GM12878 (cell line): ENCODE results near the gene VEGFD. TPM values are rescaled to one million over a fixed set of nuclear protein-coding genes. Genes with fewer than 3 reads are reported as not detected.

Source experiments
- ATAC-seq: fragments of 200-7000 bp; cut with Tn5 transposase; 3 replicates; pipeline ENCODE4 v1.9.1; 2020; ENCODE audit warnings: mild to moderate bottlenecking, moderate library complexity
- BruUV-seq: library from RNA; stranded (reverse); fragments of 400-500 nt; replicated peaks from 2 replicates; lab custom pipeline; 2021; lab: Mats Ljungman, UMichigan
- CTCF ChIA-PET: fragments of 300-600 bp; sonication (Branson Sonifier 250); formaldehyde crosslinking; extraction: SDS; loops from one replicate; lab custom pipeline; 2021; ENCODE audit warnings: inconsistent platforms; lab: Yijun Ruan, JAX
- POLR2A ChIA-PET: fragments of 350-600 bp; formaldehyde crosslinking; extraction: SDS; loops from one replicate; lab custom pipeline; 2021; ENCODE audit warnings: inconsistent platforms; lab: Charles Lee
- RAD21 ChIA-PET: fragments of 300-600 bp; sonication (Branson Sonifier 250); formaldehyde crosslinking; loops from one replicate; lab custom pipeline; 2023; ENCODE audit warnings: antibody characterized with exemption; ENCODE audit not compliant: unreplicated experiment; lab: Charles Lee
- SMC1A ChIA-PET: fragments of 300-600 bp; sonication (Branson Sonifier 250); formaldehyde crosslinking; loops from one replicate; lab custom pipeline; 2023; ENCODE audit not compliant: unreplicated experiment, uncharacterized antibody; lab: Charles Lee
- DNase-seq: peaks from one replicate; pipeline ENCODE4 v3.0.0-alpha.2; 2011; ENCODE audit warnings: low read depth, low spot score
- FAIRE-seq: peaks from 3 replicates; lab custom pipeline; 2011; peaks lifted over from hg19 to GRCh38; lab: Jason Lieb, UNC
- H2AFZ ChIP-seq: 2 replicates; pipeline ENCODE4 v1.6.0; 2011; ENCODE audit warnings: low read depth, low read length, control low read depth; ENCODE audit not compliant: control insufficient read depth
- H3K27ac ChIP-seq: 2 replicates; pipeline ENCODE4 v1.5.1; 2011; ENCODE audit warnings: control low read depth; ENCODE audit not compliant: control insufficient read depth, insufficient read depth
- H3K27me3 ChIP-seq, 2 experiments: replicated peaks in 1 of 2; 2 replicates each; pipeline versions ENCODE4 v1.6.0 to v1.6.1; 2011; ENCODE audit warnings: low read length in 1 of 2; ENCODE audit not compliant: control insufficient read depth in 2 of 2, insufficient read depth in 2 of 2
- H3K36me3 ChIP-seq, 2 experiments: 2 replicates each; pipeline ENCODE4 v1.5.1; 2011; ENCODE audit warnings: low read length in 1 of 2; ENCODE audit not compliant: control insufficient read depth in 2 of 2, insufficient read depth in 2 of 2
- H3K4me1 ChIP-seq: 2 replicates; pipeline ENCODE4 v1.6.1; 2011; ENCODE audit warnings: mild to moderate bottlenecking, low read length, moderate library complexity, mixed read lengths; ENCODE audit not compliant: control insufficient read depth, insufficient read depth
- H3K4me2 ChIP-seq: 2 replicates; pipeline ENCODE4 v1.6.0; 2011; ENCODE audit warnings: control low read depth; ENCODE audit not compliant: control insufficient read depth, insufficient read depth
- H3K4me3 ChIP-seq: fragments of 200-600 bp; sonication (generic); 2 replicates; pipeline ENCODE4 v1.5.1; 2016
- H3K79me2 ChIP-seq: 2 replicates; pipeline ENCODE4 v1.6.0; 2011; ENCODE audit warnings: low read length; ENCODE audit not compliant: control insufficient read depth, insufficient read depth
- H3K9ac ChIP-seq: 2 replicates; pipeline ENCODE4 v1.8.0; 2011; ENCODE audit warnings: low read length, control low read depth, mixed read lengths; ENCODE audit not compliant: control insufficient read depth, insufficient read depth
- H3K9me3 ChIP-seq: replicated peaks from 3 replicates; pipeline ENCODE4 v1.5.1; 2011; ENCODE audit warnings: mild to moderate bottlenecking, low read length; ENCODE audit not compliant: control insufficient read depth, insufficient read depth
- H4K20me1 ChIP-seq: 2 replicates; pipeline ENCODE4 v1.6.0; 2011; ENCODE audit not compliant: control insufficient read depth, insufficient read depth
- ATF7 ChIP-seq: fragments of 450-650 bp; IDR thresholded peaks from 2 replicates; pipeline ENCODE4 v1.6.1; 2016; ENCODE audit warnings: low read depth, mild to moderate bottlenecking
- CHD2 ChIP-seq: IDR thresholded peaks from 2 replicates; pipeline ENCODE4 v1.6.1; 2011; ENCODE audit warnings: low read depth, low read length, improper control_type of control experiment, borderline replicate concordance
- CTCF ChIP-seq, 3 experiments: IDR thresholded peaks in 2 of 3; conservative IDR thresholded peaks in 1 of 3; 2 replicates each; pipeline ENCODE4 v1.5.1; 2011; ENCODE audit warnings: low read depth in 3 of 3, low read length in 3 of 3, mild to moderate bottlenecking in 3 of 3, control low read depth in 2 of 3, moderate library complexity in 2 of 3, inconsistent platforms in 1 of 3, mixed read lengths in 1 of 3; ENCODE audit not compliant: control insufficient read depth in 2 of 3, insufficient read depth in 1 of 3; ENCODE audit errors: extremely low read depth in 1 of 3
- MAX ChIP-seq: IDR thresholded peaks from 2 replicates; pipeline ENCODE4 v1.6.1; 2012; ENCODE audit warnings: low read depth, low read length, improper control_type of control experiment
- MEF2A ChIP-seq: IDR thresholded peaks from 2 replicates; pipeline ENCODE4 v1.6.1; 2011; ENCODE audit warnings: low read depth, mild to moderate bottlenecking, low read length, moderate library complexity; ENCODE audit not compliant: insufficient read depth
- NR2C1 ChIP-seq: fragments of 450-650 bp; IDR thresholded peaks from 2 replicates; pipeline ENCODE4 v1.6.1; 2017; ENCODE audit warnings: antibody characterized with exemption, mild to moderate bottlenecking, moderate library complexity
- PAX8 ChIP-seq: fragments of 450-650 bp; IDR thresholded peaks from 2 replicates; pipeline ENCODE4 v1.6.1; 2017; ENCODE audit warnings: mild to moderate bottlenecking, moderate library complexity
- RAD21 ChIP-seq: IDR thresholded peaks from 2 replicates; pipeline ENCODE4 v1.6.1; 2011; ENCODE audit warnings: mild to moderate bottlenecking, low read depth, low read length, moderate library complexity; ENCODE audit not compliant: insufficient read depth
- SMC3 ChIP-seq: IDR thresholded peaks from 2 replicates; pipeline ENCODE4 v1.6.1; 2011; ENCODE audit warnings: low read length, improper control_type of control experiment, borderline replicate concordance
- STAT3 ChIP-seq: IDR thresholded peaks from 2 replicates; pipeline ENCODE4 v1.6.1; 2011; ENCODE audit warnings: low read depth, low read length, improper control_type of control experiment
- SUZ12 ChIP-seq: fragments of 200-600 bp; sonication (generic); IDR thresholded peaks from one replicate; pipeline ENCODE4 v1.6.1; 2018; ENCODE audit warnings: antibody characterized with exemption, mild to moderate bottlenecking; ENCODE audit not compliant: unreplicated experiment
- ZBTB11 ChIP-seq: fragments of 450-650 bp; formaldehyde crosslinking; IDR thresholded peaks from 2 replicates; pipeline ENCODE4 v1.5.0; 2022; ENCODE audit warnings: mild to moderate bottlenecking, missing genetic modification characterization
- WGBS: methylation state at CpG from one replicate; pipeline ENCODE4 v1.1.6; 2016; ENCODE audit warnings: low lambda C conversion rate; ENCODE audit not compliant: insufficient replicate concordance, insufficient coverage; ENCODE audit errors: missing lambda C conversion rate; 5-methylcytosine and 5-hydroxymethylcytosine counted together
- in situ Hi-C: fragments of 300-500 bp; cut with MboI; formaldehyde crosslinking; loops from 9 replicates; pipeline ENCODE4 v1.14.3; 2018; ENCODE audit warnings: mixed read lengths
- intact Hi-C: fragments of 100-400 bp; cut with micrococcal nuclease; formaldehyde crosslinking; loops from one replicate; pipeline ENCODE4 v1.14.2; 2022; ENCODE audit not compliant: unreplicated experiment
- polyA plus RNA-seq, 11 experiments: library from polyadenylated mRNA; depleted of rRNA in 4 of 11; unstranded in 6 of 11; stranded (reverse) in 5 of 11; fragments of >200 nt; fragmentation: Nextera tagmentation in 4 of 11; fragmentation: Illumina TruSeq in 1 of 11; extraction: Ambion mirVana in 4 of 11; extraction: Trizol in 1 of 11; gene quantifications; 1 replicate in 1 of 11; 2 replicates in 10 of 11; pipeline versions ENCODE4 v1.2.1 to v1.2.3, GENCODE V29; 2011 to 2016; ENCODE audit warnings: inconsistent platforms in 2 of 11, missing spikeins in 2 of 11, low read depth in 1 of 11
- total RNA-seq, 4 experiments: library from RNA; depleted of rRNA in 3 of 4; stranded (reverse); fragments of >200 nt in 3 of 4; fragmentation: Illumina TruSeq in 1 of 4; extraction: Trizol in 1 of 4; gene quantifications; 2 replicates each; pipeline versions ENCODE4 v1.2.1 to v1.2.3, GENCODE V29; 2013 to 2021

VEGFD gene
- total and polyA plus RNA-seq, 10 of the 15 experiments (the other 5 are each of a cell fraction or from before 2014, with no cell fraction given), result 0.15 TPM; not detected in 9

- Histone ChIP-seq H4K20me1 (no peaks in the 10 kb centered on the region), H3K4me3 (no peak overlapping the region), H3K79me2 (no peaks in the 10 kb centered on the region)
- no peak for DNase-seq
- TF ChIP-seq RAD21 (peak; percentile 32), SUZ12 (no peak), NR2C1 (0 out of 2 replicates have a peak, but pooled peaks have one; percentile 8), ZBTB11 (no peak), CTCF (IDR thresholded peaks at IDR 0.05 in 2 of 3, conservative IDR thresholded peaks at IDR 0.05 in 1 of 3; ENCODE audit: control insufficient read depth in 2 of 3, extremely low read depth in 1 of 3, insufficient read depth in 1 of 3, low read depth in 3 of 3, low read length in 3 of 3) (peak; percentile 39 to 40 (median 40); a peak in 4 of 6 replicates), CHD2 (no peak), PAX8 (no peak), SMC3 (peak; percentile 29; the same call in 1 of the 2 replicates), MAX (no peak), STAT3 (no peak), MEF2A (no peak), ATF7 (peak; percentile 27; the same call in 1 of the 2 replicates)
- TF ChIP-seq, all 136 proteins: peak for 5
- POLR2A ChIA-PET, result no interaction called here
- RAD21 ChIA-PET, result interaction anchor here (0.8 to 1.9 kb wide), 8 partner anchors 9 to 170 kb away, joined by 3 to 7 read pairs (median 4); no protein-coding TSS in a partner anchor
- intact Hi-C loops, result loop anchor here (2.0 kb wide), 1 partner anchor 169 kb away; no protein-coding TSS in a partner anchor
- Histone ChIP-seq H3K4me2 (no peak overlapping the region), H2AFZ (no peak overlapping the region), H3K4me1 (no peaks in the 10 kb centered on the region), H3K9ac (no peak overlapping the region), H3K9me3 (no peaks in the 10 kb centered on the region), H3K36me3 (no peaks in the 10 kb centered on the region), H3K27me3 (no peaks in the 10 kb centered on the region), H3K27ac (no peak overlapping the region)
- SMC1A ChIA-PET, result interaction anchor here (1.0 to 1.4 kb wide), 7 partner anchors 10 to 263 kb away, joined by 3 to 19 read pairs (median 5); no protein-coding TSS in a partner anchor
- in situ Hi-C loops, result no loop called here
- BruUV-seq, result no TSS peak
- CTCF ChIA-PET, result interaction anchor here (0.7 to 3.8 kb wide), 25 partner anchors 10 to 1261 kb away, joined by 3 to 25 read pairs (median 4); no protein-coding TSS in a partner anchor
- ATAC-seq (no peak; the same call in 2 of the 3 replicates), FAIRE-seq (no peak)
- WGBS, result 1% methylated on average over 4 of the region's 4 CpGs
Observed at GRCh38 chrX:15299941-15300851, 84.0 kb downstream of the VEGFD start.
